Liver (tissue), 3 donors: ENCODE data around the gene MYL6B.

Source experiments
- ATF3 ChIP-seq: IDR thresholded peaks from 2 replicates; pipeline ENCODE4 v1.6.1; 2016; ENCODE audit warnings: antibody characterized with exemption
- FOXA1 ChIP-seq: IDR thresholded peaks from 2 replicates; pipeline ENCODE4 v1.6.1; 2016; ENCODE audit warnings: antibody characterized with exemption
- GABPA ChIP-seq, 2 donors: IDR thresholded peaks in 1 of 2; conservative IDR thresholded peaks in 1 of 2; 2 replicates each; pipeline ENCODE4 v1.6.1; 2016; ENCODE audit warnings: antibody characterized with exemption in 2 of 2, mild to moderate bottlenecking in 1 of 2, moderate library complexity in 1 of 2
- HNF4A ChIP-seq, 2 donors: conservative IDR thresholded peaks; 2 replicates each; pipeline ENCODE4 v1.6.1; 2016; ENCODE audit warnings: antibody characterized with exemption in 2 of 2, mild to moderate bottlenecking in 2 of 2
- HNF4G ChIP-seq: IDR thresholded peaks from 2 replicates; pipeline ENCODE4 v1.6.1; 2016; ENCODE audit warnings: antibody characterized with exemption
- RAD21 ChIP-seq, 2 donors: IDR thresholded peaks; 2 replicates each; pipeline ENCODE4 v1.6.1; 2016; ENCODE audit warnings: antibody characterized with exemption in 2 of 2, mild to moderate bottlenecking in 2 of 2
- REST ChIP-seq: IDR thresholded peaks from 2 replicates; pipeline ENCODE4 v1.6.1; 2016; ENCODE audit warnings: antibody characterized with exemption, mild to moderate bottlenecking
- SP1 ChIP-seq: IDR thresholded peaks from 2 replicates; pipeline ENCODE4 v1.6.1; 2018; ENCODE audit warnings: antibody characterized with exemption, mild to moderate bottlenecking
- TAF1 ChIP-seq: conservative IDR thresholded peaks from 2 replicates; pipeline ENCODE4 v1.6.1; 2016; ENCODE audit warnings: antibody characterized with exemption, mild to moderate bottlenecking
- ZBTB33 ChIP-seq: IDR thresholded peaks from 2 replicates; pipeline ENCODE4 v1.6.1; 2016; ENCODE audit warnings: antibody characterized with exemption
- TF ChIP-seq, protein P1 (sequence below): fragments of 150-350 bp; IDR thresholded peaks from 2 replicates; pipeline ENCODE4 v1.5.1; 2017; ENCODE audit warnings: improper control_type of control experiment, low read depth, low read length; ENCODE audit not compliant: missing input control
- TF ChIP-seq, protein P2 (sequence below): IDR thresholded peaks from 2 replicates; pipeline ENCODE4 v1.6.1; 2016; ENCODE audit warnings: antibody characterized with exemption
- donor health status: healthy.
- donor health status: healthy.

GRCh38 chr12:56189099-56189917 is 36.9 kb downstream of the MYL6B start, which contains the start of gene SMARCC2:
- TF ChIP-seq, protein P1, sequence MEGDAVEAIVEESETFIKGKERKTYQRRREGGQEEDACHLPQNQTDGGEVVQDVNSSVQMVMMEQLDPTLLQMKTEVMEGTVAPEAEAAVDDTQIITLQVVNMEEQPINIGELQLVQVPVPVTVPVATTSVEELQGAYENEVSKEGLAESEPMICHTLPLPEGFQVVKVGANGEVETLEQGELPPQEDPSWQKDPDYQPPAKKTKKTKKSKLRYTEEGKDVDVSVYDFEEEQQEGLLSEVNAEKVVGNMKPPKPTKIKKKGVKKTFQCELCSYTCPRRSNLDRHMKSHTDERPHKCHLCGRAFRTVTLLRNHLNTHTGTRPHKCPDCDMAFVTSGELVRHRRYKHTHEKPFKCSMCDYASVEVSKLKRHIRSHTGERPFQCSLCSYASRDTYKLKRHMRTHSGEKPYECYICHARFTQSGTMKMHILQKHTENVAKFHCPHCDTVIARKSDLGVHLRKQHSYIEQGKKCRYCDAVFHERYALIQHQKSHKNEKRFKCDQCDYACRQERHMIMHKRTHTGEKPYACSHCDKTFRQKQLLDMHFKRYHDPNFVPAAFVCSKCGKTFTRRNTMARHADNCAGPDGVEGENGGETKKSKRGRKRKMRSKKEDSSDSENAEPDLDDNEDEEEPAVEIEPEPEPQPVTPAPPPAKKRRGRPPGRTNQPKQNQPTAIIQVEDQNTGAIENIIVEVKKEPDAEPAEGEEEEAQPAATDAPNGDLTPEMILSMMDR, result peak; percentile 87
- TF ChIP-seq RAD21 (IDR thresholded peaks at IDR 0.05), result peak; percentile 45 to 55
- TF ChIP-seq, protein P2, sequence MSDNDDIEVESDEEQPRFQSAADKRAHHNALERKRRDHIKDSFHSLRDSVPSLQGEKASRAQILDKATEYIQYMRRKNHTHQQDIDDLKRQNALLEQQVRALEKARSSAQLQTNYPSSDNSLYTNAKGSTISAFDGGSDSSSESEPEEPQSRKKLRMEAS, result no peak
- TF ChIP-seq REST, result no peak
- TF ChIP-seq GABPA (IDR thresholded peaks at IDR 0.05 in 1 of 2, conservative IDR thresholded peaks at IDR 0.05 in 1 of 2), result no peak
- TF ChIP-seq SP1, result no peak
- no peak for TF ChIP-seq ATF3
- TF ChIP-seq TAF1, result no peak
- no peak for TF ChIP-seq ZBTB33
- no peak for TF ChIP-seq FOXA1
- no peak for TF ChIP-seq HNF4A (conservative IDR thresholded peaks at IDR 0.05)
- TF ChIP-seq HNF4G, result no peak
